Measurements from ENCODE around the gene ZEB1.

Gene ZEB1

DNA sequence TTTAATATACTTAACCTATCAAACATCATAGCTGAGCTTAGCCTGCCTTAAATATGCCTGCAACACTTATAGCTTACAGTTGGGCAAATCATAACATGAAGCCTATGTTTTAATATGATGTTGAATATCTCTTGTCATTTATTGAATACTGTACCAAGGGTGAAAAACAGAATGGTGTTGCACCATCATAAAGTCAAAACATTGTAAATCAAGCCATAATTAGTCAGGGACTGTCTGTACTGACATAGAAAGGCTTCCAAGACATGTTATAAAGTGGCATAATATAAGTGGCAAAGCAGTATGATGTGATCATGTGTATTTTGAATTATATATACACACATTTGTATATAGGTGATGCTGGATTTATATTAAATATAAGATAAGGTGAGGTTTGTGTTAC is 140.0 kb downstream of the ZEB1 start:
- TF ChIP-seq, protein P1, sequence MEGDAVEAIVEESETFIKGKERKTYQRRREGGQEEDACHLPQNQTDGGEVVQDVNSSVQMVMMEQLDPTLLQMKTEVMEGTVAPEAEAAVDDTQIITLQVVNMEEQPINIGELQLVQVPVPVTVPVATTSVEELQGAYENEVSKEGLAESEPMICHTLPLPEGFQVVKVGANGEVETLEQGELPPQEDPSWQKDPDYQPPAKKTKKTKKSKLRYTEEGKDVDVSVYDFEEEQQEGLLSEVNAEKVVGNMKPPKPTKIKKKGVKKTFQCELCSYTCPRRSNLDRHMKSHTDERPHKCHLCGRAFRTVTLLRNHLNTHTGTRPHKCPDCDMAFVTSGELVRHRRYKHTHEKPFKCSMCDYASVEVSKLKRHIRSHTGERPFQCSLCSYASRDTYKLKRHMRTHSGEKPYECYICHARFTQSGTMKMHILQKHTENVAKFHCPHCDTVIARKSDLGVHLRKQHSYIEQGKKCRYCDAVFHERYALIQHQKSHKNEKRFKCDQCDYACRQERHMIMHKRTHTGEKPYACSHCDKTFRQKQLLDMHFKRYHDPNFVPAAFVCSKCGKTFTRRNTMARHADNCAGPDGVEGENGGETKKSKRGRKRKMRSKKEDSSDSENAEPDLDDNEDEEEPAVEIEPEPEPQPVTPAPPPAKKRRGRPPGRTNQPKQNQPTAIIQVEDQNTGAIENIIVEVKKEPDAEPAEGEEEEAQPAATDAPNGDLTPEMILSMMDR (IDR thresholded peaks at IDR 0.05; ENCODE audit: control insufficient read depth, insufficient read depth, low read depth, low read length, missing control alignments) = no peak
- H3K4me3 ChIP-seq (ENCODE audit: control insufficient read depth, low read depth, low read length) = no peak overlapping the region
- DNase-seq (ENCODE audit: low read depth) = no peak

DNA sequence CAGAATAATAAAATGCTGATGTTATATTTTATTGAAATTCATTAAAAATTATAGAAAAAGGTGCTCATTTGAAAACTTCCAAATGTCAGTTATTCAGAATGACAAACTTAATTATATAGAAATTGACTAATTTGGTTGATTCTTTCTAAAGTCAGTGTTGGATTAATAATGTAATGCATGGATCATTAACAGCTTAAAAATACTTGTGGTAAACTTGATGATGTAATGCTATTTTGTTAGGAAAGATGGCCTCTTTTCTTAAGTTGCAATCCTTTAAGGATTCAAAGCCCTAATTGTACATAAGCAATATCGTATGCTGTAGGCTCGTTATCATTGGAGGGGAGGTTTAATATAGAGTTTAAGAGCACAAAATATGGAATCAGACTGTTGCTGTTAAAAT is 141.2 kb downstream of the ZEB1 start:
- no peak for DNase-seq (ENCODE audit: low read depth)
- TF ChIP-seq, protein P1 (IDR thresholded peaks at IDR 0.05; ENCODE audit: control insufficient read depth, insufficient read depth, low read depth, low read length, missing control alignments) = no peak
- H3K4me3 ChIP-seq (ENCODE audit: control insufficient read depth, low read depth, low read length) = no peak overlapping the region

DNA sequence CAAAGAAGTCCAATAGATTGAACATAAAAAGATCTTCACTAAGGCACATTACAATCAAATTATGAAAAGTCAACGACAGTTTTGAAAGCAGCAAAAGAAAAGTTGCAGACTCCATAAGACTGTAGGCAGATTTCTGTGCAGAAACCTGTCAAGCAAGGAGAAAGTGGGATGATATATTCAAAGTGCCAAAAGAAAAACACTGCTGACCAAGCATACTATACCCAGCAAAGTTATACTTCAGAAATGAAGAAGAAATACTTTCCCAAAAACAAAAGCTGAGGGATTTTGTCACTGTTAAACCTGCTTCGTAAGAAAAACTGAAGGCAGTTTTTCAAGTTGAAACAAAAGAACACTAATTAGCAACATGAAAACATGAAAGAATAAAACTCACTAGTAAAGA is 145.5 kb downstream of the ZEB1 start:
- TF ChIP-seq, protein P1 (IDR thresholded peaks at IDR 0.05; ENCODE audit: control insufficient read depth, insufficient read depth, low read depth, low read length, missing control alignments) = no peak
- H3K4me3 ChIP-seq (ENCODE audit: control insufficient read depth, low read depth, low read length) = no peak overlapping the region
- DNase-seq (ENCODE audit: low read depth) = no peak

DNA sequence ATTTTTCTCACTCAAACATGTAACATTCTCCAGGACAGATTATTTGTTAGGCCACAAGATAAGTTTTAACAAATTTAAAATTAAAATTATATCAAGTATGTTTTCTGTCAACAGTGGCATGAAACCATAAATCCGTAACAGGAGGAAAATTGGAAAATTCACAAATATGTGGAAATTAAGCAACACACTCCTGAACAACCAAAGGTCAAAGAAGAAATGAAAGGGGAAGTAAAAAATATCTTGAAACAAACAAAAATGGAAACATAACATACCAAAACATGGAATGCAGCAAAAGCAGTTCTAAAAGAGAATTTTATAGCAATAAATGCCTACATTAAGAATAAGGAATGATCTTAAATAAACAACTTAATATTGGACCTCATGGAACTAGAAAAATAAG is 147.3 kb downstream of the ZEB1 start:
- DNase-seq (ENCODE audit: low read depth) = no peak
- H3K4me3 ChIP-seq (ENCODE audit: control insufficient read depth, low read depth, low read length) = no peak overlapping the region
- TF ChIP-seq, protein P1 (IDR thresholded peaks at IDR 0.05; ENCODE audit: control insufficient read depth, insufficient read depth, low read depth, low read length, missing control alignments) = no peak

DNA sequence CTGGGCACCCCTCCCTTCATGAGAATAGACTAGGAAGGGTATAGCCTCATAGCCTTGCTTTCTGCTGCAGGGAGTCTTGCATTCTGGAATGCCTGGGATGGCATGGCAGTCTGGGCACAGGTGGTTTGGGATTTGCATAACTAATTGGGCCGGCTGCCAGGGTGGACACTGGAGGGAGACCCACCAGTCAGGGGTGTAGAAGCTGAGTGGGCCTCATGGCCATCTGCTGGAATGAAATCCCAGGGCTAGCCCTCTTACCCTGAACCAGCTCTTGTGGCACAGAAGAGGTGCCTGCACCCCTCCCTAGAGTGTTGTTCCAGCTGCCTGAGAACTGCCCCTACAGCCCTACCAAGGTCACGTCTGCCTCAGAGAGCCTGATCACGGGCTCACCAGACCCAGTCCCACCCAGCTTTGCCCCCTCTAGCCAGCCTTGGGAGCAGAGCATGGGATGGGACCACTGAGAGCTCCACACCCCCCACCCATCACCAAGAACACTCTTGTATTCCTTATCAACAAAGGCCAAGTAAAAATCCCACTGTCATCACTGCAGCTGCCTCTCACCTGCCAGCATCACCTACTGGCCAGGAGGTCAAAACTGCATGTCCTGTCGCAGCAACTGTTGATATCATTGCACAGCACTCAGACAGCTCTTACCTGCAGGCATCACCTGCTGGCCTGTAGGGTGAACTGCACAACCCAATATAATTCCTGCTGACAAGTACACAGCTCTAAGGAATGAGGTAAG is 148.9 kb downstream of the ZEB1 start:
- DNase-seq (ENCODE audit: low read depth) = no peak
- H3K4me3 ChIP-seq (ENCODE audit: control insufficient read depth, low read depth, low read length) = no peak overlapping the region
- TF ChIP-seq, protein P1 (IDR thresholded peaks at IDR 0.05; ENCODE audit: control insufficient read depth, insufficient read depth, low read depth, low read length, missing control alignments) = peak; percentile 33

DNA sequence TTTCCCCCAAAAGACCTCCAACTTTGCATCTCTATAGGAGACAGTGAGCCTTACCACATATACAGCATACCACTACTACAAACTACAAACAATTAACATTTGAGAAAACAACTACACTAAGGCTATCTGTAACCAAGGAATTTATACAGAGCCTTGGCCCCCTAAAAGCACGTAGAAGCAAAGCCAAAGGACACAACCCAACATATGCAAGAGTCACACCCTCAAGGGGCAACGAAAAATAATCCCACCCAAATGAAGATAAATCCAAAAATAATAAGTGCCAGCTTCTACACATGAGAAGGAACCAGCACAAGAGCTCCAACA is 149.5 kb downstream of the ZEB1 start:
- no peak for DNase-seq (ENCODE audit: low read depth)
- H3K4me3 ChIP-seq (ENCODE audit: control insufficient read depth, low read depth, low read length) = no peak overlapping the region
- TF ChIP-seq, protein P1 (IDR thresholded peaks at IDR 0.05; ENCODE audit: control insufficient read depth, insufficient read depth, low read depth, low read length, missing control alignments) = no peak
